GM12878 (cell line): ENCODE results near the gene PEX26. TPM values are rescaled to one million over a fixed set of nuclear protein-coding genes. Genes with fewer than 3 reads are reported as not detected.
"Not testable (repeated sequence)": the region's sequence is repeated elsewhere in the genome, so short reads cannot be mapped to it uniquely, and the experiment has no call there.

Source experiments
- ATAC-seq: fragments of 200-7000 bp; cut with Tn5 transposase; 3 replicates; pipeline ENCODE4 v1.9.1; 2020; ENCODE audit warnings: mild to moderate bottlenecking, moderate library complexity
- BruUV-seq: library from RNA; stranded (reverse); fragments of 400-500 nt; replicated peaks from 2 replicates; lab custom pipeline; 2021; lab: Mats Ljungman, UMichigan
- CTCF ChIA-PET: fragments of 300-600 bp; sonication (Branson Sonifier 250); formaldehyde crosslinking; extraction: SDS; loops from one replicate; lab custom pipeline; 2021; ENCODE audit warnings: inconsistent platforms; lab: Yijun Ruan, JAX
- POLR2A ChIA-PET: fragments of 350-600 bp; formaldehyde crosslinking; extraction: SDS; loops from one replicate; lab custom pipeline; 2021; ENCODE audit warnings: inconsistent platforms; lab: Charles Lee
- RAD21 ChIA-PET: fragments of 300-600 bp; sonication (Branson Sonifier 250); formaldehyde crosslinking; loops from one replicate; lab custom pipeline; 2023; ENCODE audit warnings: antibody characterized with exemption; ENCODE audit not compliant: unreplicated experiment; lab: Charles Lee
- SMC1A ChIA-PET: fragments of 300-600 bp; sonication (Branson Sonifier 250); formaldehyde crosslinking; loops from one replicate; lab custom pipeline; 2023; ENCODE audit not compliant: unreplicated experiment, uncharacterized antibody; lab: Charles Lee
- DNase-seq: peaks from one replicate; pipeline ENCODE4 v3.0.0-alpha.2; 2011; ENCODE audit warnings: low read depth, low spot score
- FAIRE-seq: peaks from 3 replicates; lab custom pipeline; 2011; peaks lifted over from hg19 to GRCh38; lab: Jason Lieb, UNC
- H2AFZ ChIP-seq: 2 replicates; pipeline ENCODE4 v1.6.0; 2011; ENCODE audit warnings: low read depth, low read length, control low read depth; ENCODE audit not compliant: control insufficient read depth
- H3K27ac ChIP-seq: 2 replicates; pipeline ENCODE4 v1.5.1; 2011; ENCODE audit warnings: control low read depth; ENCODE audit not compliant: control insufficient read depth, insufficient read depth
- H3K27me3 ChIP-seq, 2 experiments: replicated peaks in 1 of 2; 2 replicates each; pipeline versions ENCODE4 v1.6.0 to v1.6.1; 2011; ENCODE audit warnings: low read length in 1 of 2; ENCODE audit not compliant: control insufficient read depth in 2 of 2, insufficient read depth in 2 of 2
- H3K36me3 ChIP-seq, 2 experiments: 2 replicates each; pipeline ENCODE4 v1.5.1; 2011; ENCODE audit warnings: low read length in 1 of 2; ENCODE audit not compliant: control insufficient read depth in 2 of 2, insufficient read depth in 2 of 2
- H3K4me1 ChIP-seq: 2 replicates; pipeline ENCODE4 v1.6.1; 2011; ENCODE audit warnings: mild to moderate bottlenecking, low read length, moderate library complexity, mixed read lengths; ENCODE audit not compliant: control insufficient read depth, insufficient read depth
- H3K4me2 ChIP-seq: 2 replicates; pipeline ENCODE4 v1.6.0; 2011; ENCODE audit warnings: control low read depth; ENCODE audit not compliant: control insufficient read depth, insufficient read depth
- H3K4me3 ChIP-seq: fragments of 200-600 bp; sonication (generic); 2 replicates; pipeline ENCODE4 v1.5.1; 2016
- H3K79me2 ChIP-seq: 2 replicates; pipeline ENCODE4 v1.6.0; 2011; ENCODE audit warnings: low read length; ENCODE audit not compliant: control insufficient read depth, insufficient read depth
- H3K9ac ChIP-seq: 2 replicates; pipeline ENCODE4 v1.8.0; 2011; ENCODE audit warnings: low read length, control low read depth, mixed read lengths; ENCODE audit not compliant: control insufficient read depth, insufficient read depth
- H3K9me3 ChIP-seq: replicated peaks from 3 replicates; pipeline ENCODE4 v1.5.1; 2011; ENCODE audit warnings: mild to moderate bottlenecking, low read length; ENCODE audit not compliant: control insufficient read depth, insufficient read depth
- H4K20me1 ChIP-seq: 2 replicates; pipeline ENCODE4 v1.6.0; 2011; ENCODE audit not compliant: control insufficient read depth, insufficient read depth
- BCL11A ChIP-seq: IDR thresholded peaks from 2 replicates; pipeline ENCODE4 v1.6.1; 2011; ENCODE audit warnings: low read depth, low read length
- CBFB ChIP-seq: IDR thresholded peaks from 2 replicates; pipeline ENCODE4 v1.6.1; 2016; ENCODE audit warnings: antibody characterized with exemption, low read depth
- JUNB ChIP-seq: IDR thresholded peaks from 2 replicates; pipeline ENCODE4 v1.6.1; 2016; ENCODE audit warnings: antibody characterized with exemption, mild to moderate bottlenecking
- NFIC ChIP-seq: IDR thresholded peaks from 2 replicates; pipeline ENCODE4 v1.6.1; 2012; ENCODE audit warnings: low read depth, mild to moderate bottlenecking, inconsistent platforms, low read length, moderate library complexity
- POLR2AphosphoS5 ChIP-seq: IDR thresholded peaks from 2 replicates; pipeline ENCODE4 v1.6.1; 2011; ENCODE audit warnings: mild to moderate bottlenecking, low read length, inconsistent platforms
- POU2F2 ChIP-seq: IDR thresholded peaks from 3 replicates; pipeline ENCODE4 v1.6.1; 2011; ENCODE audit warnings: low read depth, mild to moderate bottlenecking, low read length, borderline replicate concordance
- RUNX3 ChIP-seq: IDR thresholded peaks from 2 replicates; pipeline ENCODE4 v1.6.1; 2012; ENCODE audit warnings: low read length, inconsistent platforms
- TCF7 ChIP-seq: IDR thresholded peaks from 2 replicates; pipeline ENCODE4 v1.6.1; 2014; ENCODE audit warnings: antibody characterized with exemption, borderline replicate concordance
- WGBS: methylation state at CpG from one replicate; pipeline ENCODE4 v1.1.6; 2016; ENCODE audit warnings: low lambda C conversion rate; ENCODE audit not compliant: insufficient replicate concordance, insufficient coverage; ENCODE audit errors: missing lambda C conversion rate; 5-methylcytosine and 5-hydroxymethylcytosine counted together
- in situ Hi-C: fragments of 300-500 bp; cut with MboI; formaldehyde crosslinking; loops from 9 replicates; pipeline ENCODE4 v1.14.3; 2018; ENCODE audit warnings: mixed read lengths
- intact Hi-C: fragments of 100-400 bp; cut with micrococcal nuclease; formaldehyde crosslinking; loops from one replicate; pipeline ENCODE4 v1.14.2; 2022; ENCODE audit not compliant: unreplicated experiment
- polyA plus RNA-seq, 11 experiments: library from polyadenylated mRNA; depleted of rRNA in 4 of 11; unstranded in 6 of 11; stranded (reverse) in 5 of 11; fragments of >200 nt; fragmentation: Nextera tagmentation in 4 of 11; fragmentation: Illumina TruSeq in 1 of 11; extraction: Ambion mirVana in 4 of 11; extraction: Trizol in 1 of 11; gene quantifications; 1 replicate in 1 of 11; 2 replicates in 10 of 11; pipeline versions ENCODE4 v1.2.1 to v1.2.3, GENCODE V29; 2011 to 2016; ENCODE audit warnings: inconsistent platforms in 2 of 11, missing spikeins in 2 of 11, low read depth in 1 of 11
- total RNA-seq, 4 experiments: library from RNA; depleted of rRNA in 3 of 4; stranded (reverse); fragments of >200 nt in 3 of 4; fragmentation: Illumina TruSeq in 1 of 4; extraction: Trizol in 1 of 4; gene quantifications; 2 replicates each; pipeline versions ENCODE4 v1.2.1 to v1.2.3, GENCODE V29; 2013 to 2021
- TF ChIP-seq, protein P1 (sequence below): IDR thresholded peaks from 2 replicates; pipeline ENCODE4 v1.6.1; 2011; ENCODE audit warnings: borderline replicate concordance, low read depth, mild to moderate bottlenecking, moderate library complexity, low read length; ENCODE audit not compliant: insufficient read depth, poor library complexity, severe bottlenecking
- TF ChIP-seq, protein P2 (sequence below): IDR thresholded peaks from 2 replicates; pipeline ENCODE4 v1.6.1; 2012; ENCODE audit warnings: improper control_type of control experiment, low read depth, low read length; ENCODE audit not compliant: insufficient replicate concordance
- TF ChIP-seq, protein P3 (sequence below): IDR thresholded peaks from 2 replicates; pipeline ENCODE4 v1.6.1; 2012; ENCODE audit warnings: low read length, inconsistent platforms

The PEX26 gene
- total and polyA plus RNA-seq, 10 of the 15 experiments (the other 5 are each of a cell fraction or from before 2014, with no cell fraction given): 0.79 to 50.8 (median 22.4) TPM

DNA sequence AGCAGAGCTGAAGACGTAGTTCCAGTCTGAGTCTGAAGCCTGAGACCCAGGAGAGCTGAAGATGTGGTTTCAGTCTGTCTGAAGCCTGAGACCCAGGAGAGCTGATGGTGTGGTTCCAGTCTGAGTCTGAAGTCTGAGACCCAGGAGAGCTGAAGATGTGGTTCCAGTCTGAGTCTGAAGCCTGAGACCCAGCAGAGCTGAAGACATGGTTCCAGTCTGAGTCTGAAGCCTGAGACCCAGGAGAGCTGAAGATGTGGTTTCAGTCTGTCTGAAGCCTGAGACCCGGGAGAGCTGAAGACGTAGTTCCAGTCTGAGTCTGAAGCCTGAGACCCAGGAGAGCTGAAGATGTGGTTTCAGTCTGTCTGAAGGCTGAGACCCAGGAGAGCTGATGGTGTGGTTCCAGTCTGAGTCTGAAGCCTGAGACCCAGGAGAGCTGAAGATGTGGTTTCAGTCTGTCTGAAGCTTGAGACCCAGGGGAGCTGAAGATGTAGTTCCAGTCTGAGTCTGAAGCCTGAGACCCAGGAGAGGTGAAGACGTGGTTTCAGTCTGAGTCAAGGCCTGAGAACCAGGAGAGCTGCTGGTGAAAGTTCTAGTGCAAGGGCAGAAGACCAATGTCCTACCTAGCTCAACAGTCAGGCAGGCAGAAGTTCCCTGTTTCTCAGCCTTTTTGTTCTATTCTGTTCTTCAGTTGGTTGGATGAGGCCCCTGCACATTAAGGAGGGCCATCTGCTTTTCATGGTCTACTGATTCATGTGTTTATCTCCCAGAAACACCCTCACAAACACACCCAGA is 29.0 kb downstream of the PEX26 start:
- POLR2A ChIA-PET: interaction anchor here (0.7 to 1.6 kb wide), 3 partner anchors 15 to 43 kb away, joined by 3 to 8 read pairs (median 5); partner anchors contain the start of gene USP18
- H3K36me3 ChIP-seq, in situ Hi-C loops, H3K4me3 ChIP-seq, H4K20me1 ChIP-seq, BruUV-seq, H3K27me3 ChIP-seq, H2AFZ ChIP-seq: not testable (repeated sequence)
- CTCF ChIA-PET: interaction anchor here (0.7 to 3.6 kb wide), 4 partner anchors 12 to 485 kb away, joined by 3 to 17 read pairs (median 4); partner anchors contain the start of gene PEX26
- peak; percentile 7 for ATAC-seq
- H3K4me2 ChIP-seq: peak overlapping the region; percentile 19; the same call in 1 of the 2 replicates
- peak overlapping the region; percentile 96 for H3K27ac ChIP-seq
- SMC1A ChIA-PET: interaction anchor here (0.6 to 4.7 kb wide), 10 partner anchors 9 to 107 kb away, joined by 3 to 31 read pairs (median 6); partner anchors contain the start of genes PEX26 and USP18
- peak; percentile 97 for DNase-seq
- H3K9me3 ChIP-seq: peaks cover 28% of the 10 kb centered on the region
- peaks cover 19% of the 10 kb centered on the region for H3K79me2 ChIP-seq
- peaks cover 43% of the 10 kb centered on the region for H3K4me1 ChIP-seq
- H3K9ac ChIP-seq: peak overlapping the region; percentile 69
- FAIRE-seq: peak; percentile 7
- RAD21 ChIA-PET: interaction anchor here (0.8 to 5.0 kb wide), 9 partner anchors 11 to 306 kb away, joined by 3 to 21 read pairs (median 5); partner anchors contain the start of genes PEX26 and USP18
- 2% methylated on average over 4 of the region's 4 CpGs for WGBS
- intact Hi-C loops: loop anchor here (1.0 to 10.0 kb wide), 5 partner anchors 17 to 306 kb away; partner anchors contain the start of gene PEX26
- peak; percentile 61 for TF ChIP-seq NFIC
- TF ChIP-seq POLR2AphosphoS5: 0 out of 2 replicates have a peak, but pooled peaks have one; percentile 23
- TF ChIP-seq, protein P1, sequence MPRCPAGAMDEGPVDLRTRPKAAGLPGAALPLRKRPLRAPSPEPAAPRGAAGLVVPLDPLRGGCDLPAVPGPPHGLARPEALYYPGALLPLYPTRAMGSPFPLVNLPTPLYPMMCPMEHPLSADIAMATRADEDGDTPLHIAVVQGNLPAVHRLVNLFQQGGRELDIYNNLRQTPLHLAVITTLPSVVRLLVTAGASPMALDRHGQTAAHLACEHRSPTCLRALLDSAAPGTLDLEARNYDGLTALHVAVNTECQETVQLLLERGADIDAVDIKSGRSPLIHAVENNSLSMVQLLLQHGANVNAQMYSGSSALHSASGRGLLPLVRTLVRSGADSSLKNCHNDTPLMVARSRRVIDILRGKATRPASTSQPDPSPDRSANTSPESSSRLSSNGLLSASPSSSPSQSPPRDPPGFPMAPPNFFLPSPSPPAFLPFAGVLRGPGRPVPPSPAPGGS: peak; percentile 97
- TF ChIP-seq RUNX3: peak; percentile 79
- peak; percentile 85 for TF ChIP-seq JUNB
- TF ChIP-seq, protein P2, sequence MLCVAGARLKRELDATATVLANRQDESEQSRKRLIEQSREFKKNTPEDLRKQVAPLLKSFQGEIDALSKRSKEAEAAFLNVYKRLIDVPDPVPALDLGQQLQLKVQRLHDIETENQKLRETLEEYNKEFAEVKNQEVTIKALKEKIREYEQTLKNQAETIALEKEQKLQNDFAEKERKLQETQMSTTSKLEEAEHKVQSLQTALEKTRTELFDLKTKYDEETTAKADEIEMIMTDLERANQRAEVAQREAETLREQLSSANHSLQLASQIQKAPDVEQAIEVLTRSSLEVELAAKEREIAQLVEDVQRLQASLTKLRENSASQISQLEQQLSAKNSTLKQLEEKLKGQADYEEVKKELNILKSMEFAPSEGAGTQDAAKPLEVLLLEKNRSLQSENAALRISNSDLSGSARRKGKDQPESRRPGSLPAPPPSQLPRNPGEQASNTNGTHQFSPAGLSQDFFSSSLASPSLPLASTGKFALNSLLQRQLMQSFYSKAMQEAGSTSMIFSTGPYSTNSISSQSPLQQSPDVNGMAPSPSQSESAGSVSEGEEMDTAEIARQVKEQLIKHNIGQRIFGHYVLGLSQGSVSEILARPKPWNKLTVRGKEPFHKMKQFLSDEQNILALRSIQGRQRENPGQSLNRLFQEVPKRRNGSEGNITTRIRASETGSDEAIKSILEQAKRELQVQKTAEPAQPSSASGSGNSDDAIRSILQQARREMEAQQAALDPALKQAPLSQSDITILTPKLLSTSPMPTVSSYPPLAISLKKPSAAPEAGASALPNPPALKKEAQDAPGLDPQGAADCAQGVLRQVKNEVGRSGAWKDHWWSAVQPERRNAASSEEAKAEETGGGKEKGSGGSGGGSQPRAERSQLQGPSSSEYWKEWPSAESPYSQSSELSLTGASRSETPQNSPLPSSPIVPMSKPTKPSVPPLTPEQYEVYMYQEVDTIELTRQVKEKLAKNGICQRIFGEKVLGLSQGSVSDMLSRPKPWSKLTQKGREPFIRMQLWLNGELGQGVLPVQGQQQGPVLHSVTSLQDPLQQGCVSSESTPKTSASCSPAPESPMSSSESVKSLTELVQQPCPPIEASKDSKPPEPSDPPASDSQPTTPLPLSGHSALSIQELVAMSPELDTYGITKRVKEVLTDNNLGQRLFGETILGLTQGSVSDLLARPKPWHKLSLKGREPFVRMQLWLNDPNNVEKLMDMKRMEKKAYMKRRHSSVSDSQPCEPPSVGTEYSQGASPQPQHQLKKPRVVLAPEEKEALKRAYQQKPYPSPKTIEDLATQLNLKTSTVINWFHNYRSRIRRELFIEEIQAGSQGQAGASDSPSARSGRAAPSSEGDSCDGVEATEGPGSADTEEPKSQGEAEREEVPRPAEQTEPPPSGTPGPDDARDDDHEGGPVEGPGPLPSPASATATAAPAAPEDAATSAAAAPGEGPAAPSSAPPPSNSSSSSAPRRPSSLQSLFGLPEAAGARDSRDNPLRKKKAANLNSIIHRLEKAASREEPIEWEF: peak; percentile 58
- TF ChIP-seq TCF7: 0 out of 2 replicates have a peak, but pooled peaks have one; percentile 20
- 0 out of 2 replicates have a peak, but pooled peaks have one; percentile 47 for TF ChIP-seq CBFB
- TF ChIP-seq BCL11A: peak; percentile 45; the same call in 1 of the 2 replicates
- TF ChIP-seq, protein P3, sequence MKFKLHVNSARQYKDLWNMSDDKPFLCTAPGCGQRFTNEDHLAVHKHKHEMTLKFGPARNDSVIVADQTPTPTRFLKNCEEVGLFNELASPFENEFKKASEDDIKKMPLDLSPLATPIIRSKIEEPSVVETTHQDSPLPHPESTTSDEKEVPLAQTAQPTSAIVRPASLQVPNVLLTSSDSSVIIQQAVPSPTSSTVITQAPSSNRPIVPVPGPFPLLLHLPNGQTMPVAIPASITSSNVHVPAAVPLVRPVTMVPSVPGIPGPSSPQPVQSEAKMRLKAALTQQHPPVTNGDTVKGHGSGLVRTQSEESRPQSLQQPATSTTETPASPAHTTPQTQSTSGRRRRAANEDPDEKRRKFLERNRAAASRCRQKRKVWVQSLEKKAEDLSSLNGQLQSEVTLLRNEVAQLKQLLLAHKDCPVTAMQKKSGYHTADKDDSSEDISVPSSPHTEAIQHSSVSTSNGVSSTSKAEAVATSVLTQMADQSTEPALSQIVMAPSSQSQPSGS: peak; percentile 94
- 0 out of 3 replicates have a peak, but pooled peaks have one; percentile 25 for TF ChIP-seq POU2F2
